MM.1S (cell line): ENCODE measurements around the gene CREB1.

Experiments used
- CTCF ChIP-seq: fragments of 300-600 bp; sonication (generic); IDR thresholded peaks from 2 replicates; pipeline ENCODE4 v1.5.1; 2016; ENCODE audit warnings: antibody characterized with exemption, low read length, mixed read lengths
- EZH2 ChIP-seq: fragments of 300-600 bp; sonication (generic); optimal IDR thresholded peaks from 2 replicates; pipeline ENCODE3; 2017; ENCODE audit warnings: low read depth, mild to moderate bottlenecking, antibody characterized with exemption, low read length, mixed read lengths

- TF ChIP-seq CTCF (no peak), EZH2 (no peak)
These were observed 28.3 kb downstream of the CREB1 start for GRCh38 chr2:207558079-207558491.
